Bronchial epithelial cell (primary cell): ENCODE results near the gene ASPM. TPM values are rescaled to one million over a fixed set of nuclear protein-coding genes. Genes with fewer than 3 reads are reported as not detected.

ENCODE experiments used
- DNase-seq: peaks from one replicate; pipeline ENCODE4 v3.0.0-alpha.2; 2010; ENCODE audit warnings: low read depth
- FAIRE-seq: peaks from 2 replicates; lab custom pipeline; 2011; peaks lifted over from hg19 to GRCh38; lab: Jason Lieb, UNC
- H3K27me3 ChIP-seq: 2 replicates; pipeline ENCODE4 v1.5.1; 2011; ENCODE audit warnings: low read length; ENCODE audit not compliant: control insufficient read depth, insufficient read depth
- H3K36me3 ChIP-seq: 2 replicates; pipeline ENCODE4 v1.5.1; 2011; ENCODE audit warnings: low read length; ENCODE audit not compliant: control insufficient read depth, insufficient read depth
- H3K4me3 ChIP-seq: 2 replicates; pipeline ENCODE4 v1.5.1; 2011; ENCODE audit warnings: mild to moderate bottlenecking, low read depth, low read length, control low read depth
- total RNA-seq: library from RNA; depleted of rRNA; stranded (reverse); fragments of >200 nt; gene quantifications from 2 replicates; pipeline ENCODE4 v1.2.1, GENCODE V29; 2014
- TF ChIP-seq, protein P1 (sequence below): IDR thresholded peaks from 2 replicates; pipeline ENCODE4 v1.5.1; 2011; ENCODE audit warnings: mild to moderate bottlenecking, moderate library complexity, low read length, control low read depth, inconsistent platforms; ENCODE audit not compliant: insufficient read depth, severe bottlenecking

Gene ASPM
- total RNA-seq, 1 donor from 2014 or later: 0.26 TPM

DNA sequence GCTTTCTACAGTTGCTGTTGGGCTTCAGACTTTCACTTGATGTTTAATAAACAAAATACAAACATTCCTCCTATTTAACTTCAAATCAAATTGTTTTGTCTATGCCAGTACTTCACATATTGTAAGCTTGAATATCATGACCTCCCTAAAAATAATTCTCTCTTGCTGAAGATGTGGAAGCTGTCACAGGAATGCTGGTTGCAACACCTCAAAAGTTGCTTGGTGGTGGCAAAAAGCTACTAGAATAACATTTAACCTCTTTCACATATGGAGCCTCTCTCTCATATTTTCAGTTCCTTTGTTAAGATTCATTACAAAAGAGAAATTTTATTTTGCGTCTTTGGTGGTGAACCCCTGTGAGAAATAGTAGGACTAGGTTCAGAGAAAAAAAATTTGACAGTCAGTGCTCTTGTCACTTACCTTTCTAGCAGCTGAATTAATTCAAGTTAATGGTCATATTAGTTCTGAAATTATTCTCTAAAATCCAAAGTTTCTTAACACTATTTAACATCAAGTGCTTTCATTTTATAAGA lies 53.9 kb downstream of the ASPM start:
- DNase-seq: no peak
- H3K4me3 ChIP-seq: no peak overlapping the region
- no peaks in the 10 kb centered on the region for H3K36me3 ChIP-seq
- no peak for FAIRE-seq
- H3K27me3 ChIP-seq: no peaks in the 10 kb centered on the region
- TF ChIP-seq, protein P1, sequence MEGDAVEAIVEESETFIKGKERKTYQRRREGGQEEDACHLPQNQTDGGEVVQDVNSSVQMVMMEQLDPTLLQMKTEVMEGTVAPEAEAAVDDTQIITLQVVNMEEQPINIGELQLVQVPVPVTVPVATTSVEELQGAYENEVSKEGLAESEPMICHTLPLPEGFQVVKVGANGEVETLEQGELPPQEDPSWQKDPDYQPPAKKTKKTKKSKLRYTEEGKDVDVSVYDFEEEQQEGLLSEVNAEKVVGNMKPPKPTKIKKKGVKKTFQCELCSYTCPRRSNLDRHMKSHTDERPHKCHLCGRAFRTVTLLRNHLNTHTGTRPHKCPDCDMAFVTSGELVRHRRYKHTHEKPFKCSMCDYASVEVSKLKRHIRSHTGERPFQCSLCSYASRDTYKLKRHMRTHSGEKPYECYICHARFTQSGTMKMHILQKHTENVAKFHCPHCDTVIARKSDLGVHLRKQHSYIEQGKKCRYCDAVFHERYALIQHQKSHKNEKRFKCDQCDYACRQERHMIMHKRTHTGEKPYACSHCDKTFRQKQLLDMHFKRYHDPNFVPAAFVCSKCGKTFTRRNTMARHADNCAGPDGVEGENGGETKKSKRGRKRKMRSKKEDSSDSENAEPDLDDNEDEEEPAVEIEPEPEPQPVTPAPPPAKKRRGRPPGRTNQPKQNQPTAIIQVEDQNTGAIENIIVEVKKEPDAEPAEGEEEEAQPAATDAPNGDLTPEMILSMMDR: no peak

DNA sequence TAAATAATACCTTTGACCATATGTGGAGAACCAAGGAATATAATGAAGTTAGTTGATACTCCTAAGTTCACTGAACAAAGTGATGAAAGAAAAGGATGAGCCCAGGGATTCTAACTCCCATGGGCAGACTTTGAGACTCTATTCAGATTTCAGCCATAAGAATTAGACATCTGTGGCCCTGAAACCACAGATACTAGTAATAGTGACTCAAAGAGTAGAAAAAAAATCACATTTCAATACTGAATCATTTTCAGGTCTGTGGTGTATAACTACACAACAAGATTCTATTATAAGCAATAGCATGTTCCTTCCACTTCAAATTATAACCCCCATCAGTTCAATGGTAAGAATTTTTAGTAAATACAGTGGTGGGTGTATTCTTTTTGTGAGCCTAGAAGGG lies 63.0 kb downstream of the ASPM start:
- Histone ChIP-seq H3K27me3 (no peaks in the 10 kb centered on the region), H3K4me3 (no peak overlapping the region), H3K36me3 (no peaks in the 10 kb centered on the region)
- TF ChIP-seq, protein P1: no peak
- no peak for DNase-seq
- FAIRE-seq: no peak

DNA sequence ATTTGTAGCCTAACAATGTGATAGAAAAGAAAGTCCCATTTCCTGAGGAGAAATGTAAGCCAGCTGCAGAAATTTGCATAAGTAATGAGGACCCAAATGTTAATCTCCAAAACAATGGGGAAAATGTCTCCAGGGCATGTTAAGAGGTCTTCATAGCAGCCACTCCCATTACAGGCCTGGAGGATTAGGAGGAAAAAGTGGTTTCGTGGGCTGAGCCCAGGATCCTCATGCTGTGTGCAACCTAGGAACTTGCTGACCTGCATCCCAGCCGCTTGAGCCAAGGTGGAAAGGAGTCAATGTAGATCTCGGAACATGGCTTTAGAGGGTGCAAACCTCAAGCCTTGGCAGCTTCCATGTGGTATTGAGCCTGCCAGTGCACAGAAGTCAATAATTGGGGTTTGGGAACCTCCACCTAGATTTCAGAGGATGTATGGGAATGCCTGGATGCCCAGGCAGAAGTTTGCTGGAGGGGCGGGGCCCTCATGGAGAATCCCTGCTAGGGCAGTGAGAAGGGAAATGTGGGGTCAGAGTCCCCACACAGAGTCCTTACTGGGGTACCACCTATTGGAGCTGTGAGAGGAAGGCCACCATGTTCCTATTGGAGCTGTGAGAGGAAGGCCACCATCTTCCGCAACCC lies 65.2 kb downstream of the ASPM start:
- TF ChIP-seq, protein P1: no peak
- FAIRE-seq: no peak
- DNase-seq: no peak
- H3K36me3 ChIP-seq: no peaks in the 10 kb centered on the region
- no peak overlapping the region for H3K4me3 ChIP-seq
- H3K27me3 ChIP-seq: no peaks in the 10 kb centered on the region

DNA sequence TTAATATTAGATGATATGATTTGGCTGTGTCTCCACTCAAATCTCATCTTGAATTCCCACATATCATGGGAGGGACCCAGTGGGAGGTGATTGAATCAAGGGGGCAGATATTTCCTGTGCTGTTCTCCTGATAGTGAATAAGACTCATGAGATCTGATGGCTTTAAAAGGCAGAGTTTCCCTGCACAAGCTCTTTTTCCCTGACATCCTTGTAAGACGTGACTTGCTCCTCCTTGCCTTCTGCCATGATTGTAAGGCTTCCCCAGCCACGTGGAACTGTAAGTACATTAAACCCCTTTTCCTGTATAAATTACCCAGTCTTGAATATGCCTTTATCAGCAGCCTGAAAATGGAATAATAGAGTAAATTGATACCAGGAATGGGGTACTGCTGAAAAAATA lies 66.1 kb downstream of the ASPM start:
- TF ChIP-seq, protein P1: no peak
- H3K4me3 ChIP-seq: no peak overlapping the region
- no peaks in the 10 kb centered on the region for H3K27me3 ChIP-seq
- no peaks in the 10 kb centered on the region for H3K36me3 ChIP-seq
- no peak for FAIRE-seq
- no peak for DNase-seq

DNA sequence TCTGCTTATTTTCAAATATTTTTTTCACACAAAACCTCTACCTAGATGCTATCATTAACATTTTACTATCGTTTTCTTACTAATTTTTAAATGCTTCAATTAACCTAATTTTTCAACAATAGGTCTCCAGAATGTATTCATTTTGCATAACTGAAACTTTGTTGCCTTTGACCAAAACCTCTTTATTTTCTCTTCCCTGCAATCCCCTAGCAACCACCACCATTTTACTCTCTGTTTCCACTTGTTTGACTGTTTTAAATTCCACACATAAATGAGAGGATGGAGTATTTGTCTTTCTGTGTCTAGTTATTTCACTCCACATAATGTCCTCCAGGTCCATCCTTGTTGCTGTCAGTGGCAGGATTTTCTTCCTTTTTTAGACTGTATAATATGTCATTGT lies 69.9 kb downstream of the ASPM start:
- no peaks in the 10 kb centered on the region for H3K36me3 ChIP-seq
- FAIRE-seq (no peak), DNase-seq (no peak)
- H3K4me3 ChIP-seq: no peak overlapping the region
- TF ChIP-seq, protein P1: no peak
- H3K27me3 ChIP-seq: no peaks in the 10 kb centered on the region

DNA sequence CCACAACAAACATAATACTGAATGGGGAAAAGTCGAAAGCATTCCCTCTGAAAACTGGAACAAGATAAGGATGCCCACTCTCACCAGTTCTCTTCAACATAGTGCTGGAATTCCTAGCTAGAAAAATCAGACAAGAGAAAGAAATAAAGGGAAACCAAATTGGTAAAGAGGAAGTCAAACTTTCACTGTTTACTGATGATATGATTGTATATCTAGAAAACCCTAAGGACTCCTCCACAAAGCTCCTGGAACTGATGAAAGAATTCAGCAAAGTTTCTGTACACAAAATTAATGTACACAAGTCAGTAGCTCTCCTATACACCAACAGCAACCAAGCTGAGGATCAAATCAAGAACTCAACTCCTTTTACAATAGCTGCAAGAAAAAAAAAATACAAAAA lies 72.5 kb downstream of the ASPM start:
- FAIRE-seq: no peak
- TF ChIP-seq, protein P1: no peak

More for the DNA sequence above, 72.5 kb downstream of the ASPM start:
- Histone ChIP-seq H3K4me3 (no peak overlapping the region), H3K36me3 (no peaks in the 10 kb centered on the region), H3K27me3 (no peaks in the 10 kb centered on the region)
- DNase-seq: no peak
